B cell (primary cell): ENCODE measurements around the gene NUCKS1. TPM values are rescaled to one million over a fixed set of nuclear protein-coding genes. Genes with fewer than 3 reads are reported as not detected.

ENCODE experiments used
- ATAC-seq: fragments of 200-7000 bp; cut with Tn5 transposase; one replicate; pipeline ENCODE4 v1.10.0; 2021; ENCODE audit warnings: low read depth, mild to moderate bottlenecking, moderate number of reproducible peaks, moderate library complexity
- CTCF ChIA-PET: fragments of 350-600 bp; sonication (Branson Sonifier 250); formaldehyde crosslinking; loops from one replicate; lab custom pipeline; 2021; ENCODE audit warnings: antibody characterized with exemption, inconsistent platforms; lab: Charles Lee
- POLR2A ChIA-PET: fragments of 350-600 bp; sonication (Branson Sonifier 250); formaldehyde crosslinking; loops from one replicate; lab custom pipeline; 2021; ENCODE audit warnings: antibody characterized with exemption; lab: Charles Lee
- DNase-seq: peaks from one replicate; pipeline ENCODE4 v3.0.0; 2013
- H2AFZ ChIP-seq: 2 replicates; pipeline ENCODE4 v1.6.1; 2012; ENCODE audit warnings: mild to moderate bottlenecking, low read depth, low read length; ENCODE audit not compliant: insufficient read depth, poor library complexity, severe bottlenecking
- H3K27ac ChIP-seq, 2 donors: 1 replicate in 1 of 2; 2 replicates in 1 of 2; pipeline ENCODE4 v1.5.1; 2012 to 2013; ENCODE audit warnings: low read length in 2 of 2, mild to moderate bottlenecking in 2 of 2, moderate library complexity in 1 of 2
- H3K27me3 ChIP-seq, 4 experiments: fragments of 200-600 bp in 1 of 4; sonication (generic) in 1 of 4; replicated peaks in 1 of 4; 1 replicate in 2 of 4; 2 replicates in 2 of 4; pipeline versions ENCODE4 v1.6.1 to v1.7.0; 2013 to 2016; ENCODE audit warnings: low read length in 3 of 4, mild to moderate bottlenecking in 2 of 4, mixed read lengths in 1 of 4, moderate library complexity in 1 of 4; ENCODE audit not compliant: insufficient read depth in 4 of 4, control insufficient read depth in 3 of 4; ENCODE audit errors: control extremely low read depth in 1 of 4
- H3K36me3 ChIP-seq, 2 experiments: replicated peaks in 1 of 2; 1 replicate in 1 of 2; 2 replicates in 1 of 2; pipeline versions ENCODE4 v1.6.1 to v1.7.1; 2013; ENCODE audit warnings: low read length in 1 of 2; ENCODE audit not compliant: insufficient read depth in 2 of 2, control insufficient read depth in 1 of 2; ENCODE audit errors: control extremely low read depth in 1 of 2, extremely low read depth in 1 of 2
- H3K4me1 ChIP-seq, 2 donors: fragments of 200-600 bp in 1 of 2; sonication (generic) in 1 of 2; 1 replicate in 1 of 2; 2 replicates in 1 of 2; pipeline versions ENCODE4 v1.5.1 to v1.6.1; 2013 to 2017; ENCODE audit warnings: low read length in 2 of 2; ENCODE audit not compliant: control insufficient read depth in 2 of 2, insufficient read depth in 2 of 2
- H3K4me2 ChIP-seq: replicated peaks from 2 replicates; pipeline ENCODE3; 2012; ENCODE audit warnings: mild to moderate bottlenecking, low read depth, low read length; ENCODE audit not compliant: poor library complexity, severe bottlenecking
- H3K4me3 ChIP-seq, 5 experiments: fragments of 200-600 bp in 1 of 5; sonication (generic) in 1 of 5; 1 replicate in 3 of 5; 2 replicates in 2 of 5; pipeline versions ENCODE4 v1.5.1 to v1.7.0; 2011 to 2016; ENCODE audit warnings: low read length in 4 of 5, mild to moderate bottlenecking in 4 of 5, low read depth in 2 of 5, control low read depth in 1 of 5, moderate library complexity in 1 of 5; ENCODE audit not compliant: insufficient read depth in 1 of 5; ENCODE audit errors: control extremely low read depth in 1 of 5, extremely low read depth in 1 of 5
- H3K79me2 ChIP-seq: fragments of 200-600 bp; sonication (generic); one replicate; pipeline ENCODE4 v1.6.0; 2016; ENCODE audit warnings: low read length; ENCODE audit not compliant: control insufficient read depth, insufficient read depth
- H3K9ac ChIP-seq: fragments of 200-600 bp; sonication (generic); 2 replicates; pipeline ENCODE4 v1.6.1; 2017; ENCODE audit warnings: mild to moderate bottlenecking, low read length, moderate library complexity
- H3K9me3 ChIP-seq, 3 donors: one replicate each; pipeline versions ENCODE4 v1.6.1 to v1.7.1; 2013; ENCODE audit warnings: low read length in 2 of 3; ENCODE audit not compliant: control insufficient read depth in 2 of 3, insufficient read depth in 1 of 3; ENCODE audit errors: control extremely low read depth in 1 of 3
- H4K20me1 ChIP-seq: 2 replicates; pipeline ENCODE4 v1.6.0; 2012; ENCODE audit warnings: mild to moderate bottlenecking, low read length; ENCODE audit not compliant: insufficient read depth, control insufficient read depth, poor library complexity, severe bottlenecking
- H3K27ac Mint-ChIP-seq: one replicate; pipeline ENCODE4 v1.8.0; 2021; ENCODE audit warnings: mixed read lengths
- H3K27me3 Mint-ChIP-seq: one replicate; pipeline ENCODE4 v1.8.0; 2021; ENCODE audit warnings: mixed read lengths
- H3K4me1 Mint-ChIP-seq: one replicate; pipeline ENCODE4 v1.8.0; 2021; ENCODE audit warnings: mixed read lengths
- H3K4me3 Mint-ChIP-seq: one replicate; pipeline ENCODE4 v1.8.0; 2021; ENCODE audit warnings: mixed read lengths
- H3K9me3 Mint-ChIP-seq: one replicate; pipeline ENCODE4 v1.8.0; 2022; ENCODE audit warnings: mixed read lengths; ENCODE audit not compliant: insufficient read depth
- CTCF ChIP-seq: fragments of 200-600 bp; IDR thresholded peaks from one replicate; pipeline ENCODE4 v1.8.0; 2022; ENCODE audit warnings: antibody characterized with exemption, mild to moderate bottlenecking
- EZH2 ChIP-seq: IDR thresholded peaks from 2 replicates; pipeline ENCODE4 v1.6.1; 2012; ENCODE audit warnings: borderline replicate concordance, low read depth, mild to moderate bottlenecking, moderate library complexity, low read length; ENCODE audit not compliant: insufficient read depth, poor library complexity, severe bottlenecking
- WGBS: methylation state at CpG from one replicate; pipeline ENCODE4 v1.1.5; 2013; ENCODE audit warnings: missing lambda C conversion rate; ENCODE audit not compliant: insufficient coverage; 5-methylcytosine and 5-hydroxymethylcytosine counted together
- intact Hi-C: fragments of 100-400 bp; cut with micrococcal nuclease; formaldehyde crosslinking; loops from one replicate; pipeline ENCODE4 v1.10.0; 2022
- polyA plus RNA-seq: library from polyadenylated mRNA; depleted of rRNA; stranded (reverse); fragments of >200 nt; gene quantifications from 2 replicates; pipeline ENCODE4 v1.2.3, GENCODE V29; 2012
- total RNA-seq, 2 donors: library from RNA; stranded (reverse); fragments of 120-200 nt in 1 of 2; gene quantifications; 1 replicate in 1 of 2; 2 replicates in 1 of 2; pipeline versions ENCODE4 v1.2.3 to v1.2.4, GENCODE V29; 2013 to 2022

Gene NUCKS1
- total and polyA plus RNA-seq, 2 donors (not counting 1 experiment from before 2014, with no cell fraction given): 6.5 to 90.1 TPM

- Histone ChIP-seq H3K27me3 (no peaks in the 10 kb centered on the region), H3K79me2 (no peaks in the 10 kb centered on the region), H3K4me1 (peaks cover 36 to 39% of the 10 kb centered on the region in 2 donors), H2AFZ (no peak overlapping the region), H3K4me3 (peak overlapping the region in 1 of 5 experiments; percentile 17), H3K9me3 (no peaks in the 10 kb centered on the region), H3K27ac (peak overlapping the region in 1 of 2 donors; percentile 65), H3K9ac (peak overlapping the region; percentile 18), H3K36me3 (peaks cover 0 to under 1% of the 10 kb centered on the region in 2 experiments), H4K20me1 (no peaks in the 10 kb centered on the region), H3K4me2 (peak overlapping the region; percentile 52)
- Mint-ChIP-seq H3K9me3 (no peaks in the 10 kb centered on the region), H3K27ac (peak overlapping the region; percentile 32), H3K4me1 (peaks cover 28% of the 10 kb centered on the region), H3K27me3 (no peaks in the 10 kb centered on the region), H3K4me3 (peak overlapping the region; percentile 50)
- POLR2A ChIA-PET: no interaction called here
- 0% methylated on average over 1 of the region's 2 CpGs for WGBS
- ATAC-seq: no peak
- CTCF ChIA-PET: interaction anchor here (0.8 to 16.3 kb wide), 4 partner anchors 41 to 181 kb away, joined by 3 to 943 read pairs (median 3); no protein-coding TSS in a partner anchor
- intact Hi-C loops: no loop called here
- TF ChIP-seq EZH2: no peak
- no peak for TF ChIP-seq CTCF
- DNase-seq: no peak
These were observed 45.1 kb downstream of the NUCKS1 start for GRCh38 chr1:205704903-205705302.

- ATAC-seq: no peak
- no peaks in the 10 kb centered on the region for H3K9me3 Mint-ChIP-seq
- H3K27me3 Mint-ChIP-seq: no peaks in the 10 kb centered on the region
- H3K4me1 ChIP-seq: peaks cover 36 to 39% of the 10 kb centered on the region in 2 donors
- H3K36me3 ChIP-seq: no peaks in the 10 kb centered on the region
- no peak overlapping the region for H2AFZ ChIP-seq
- intact Hi-C loops: no loop called here
- peak overlapping the region in 1 of 2 donors; percentile 34 for H3K27ac ChIP-seq
- no CpG with 5 or more reads among the region's 1 CpG for WGBS
- ChIA-PET POLR2A (no interaction called here), CTCF (interaction anchor here (0.7 to 16.3 kb wide), 10 partner anchors 9 to 274 kb away, joined by 3 to 943 read pairs (median 4); partner anchors contain the start of gene ELK4)
- H3K4me2 ChIP-seq: no peak overlapping the region
- no peaks in the 10 kb centered on the region for H3K27me3 ChIP-seq
- no peak for DNase-seq
- H3K4me1 Mint-ChIP-seq: peaks cover 28% of the 10 kb centered on the region
- TF ChIP-seq EZH2 (no peak), CTCF (no peak)
- no peaks in the 10 kb centered on the region for H4K20me1 ChIP-seq
- H3K9ac ChIP-seq: no peak overlapping the region
- no peak overlapping the region for H3K4me3 Mint-ChIP-seq
- no peak overlapping the region for H3K4me3 ChIP-seq
- H3K27ac Mint-ChIP-seq: no peak overlapping the region
- no peaks in the 10 kb centered on the region for H3K9me3 ChIP-seq
- H3K79me2 ChIP-seq: no peaks in the 10 kb centered on the region
These were observed 46.9 kb downstream of the NUCKS1 start for GRCh38 chr1:205703072-205703471.
